T-helper 1 cell treated with Interleukin-12 subunit alpha and Interleukin-12 subunit beta and Interleukin-4 antibody, amounts not matched to agents 30 μg/mL and 1 μg/mL, for 36 hours (primary cell): Measurements from ENCODE around the gene INPP5K.
A peak's percentile ranks its signal among the peaks of the same experiment; 100 is the strongest.

Experiments
- H3K27ac Mint-ChIP-seq: one replicate; pipeline ENCODE4 v1.8.0; 2021; ENCODE audit warnings: mild to moderate bottlenecking, mixed read lengths
- H3K27me3 Mint-ChIP-seq: one replicate; pipeline ENCODE4 v1.8.0; 2021; ENCODE audit warnings: low read depth, mixed read lengths
- H3K36me3 Mint-ChIP-seq: one replicate; pipeline ENCODE4 v1.8.0; 2021; ENCODE audit warnings: low read depth, mixed read lengths
- H3K4me1 Mint-ChIP-seq: one replicate; pipeline ENCODE4 v1.8.0; 2021; ENCODE audit warnings: low read depth, mixed read lengths
- H3K4me3 Mint-ChIP-seq: one replicate; pipeline ENCODE4 v1.8.0; 2021; ENCODE audit warnings: mild to moderate bottlenecking, moderate library complexity, mixed read lengths
- H3K9me3 Mint-ChIP-seq: one replicate; pipeline ENCODE4 v1.8.0; 2021; ENCODE audit warnings: mixed read lengths

INPP5K gene

GRCh38 chr17:1503699-1504098 is 12.7 kb downstream of the INPP5K start:
- H3K9me3 Mint-ChIP-seq: no peaks in the 10 kb centered on the region
- H3K36me3 Mint-ChIP-seq: peaks cover 14% of the 10 kb centered on the region
- no peak overlapping the region for H3K27ac Mint-ChIP-seq
- no peaks in the 10 kb centered on the region for H3K4me1 Mint-ChIP-seq
- no peaks in the 10 kb centered on the region for H3K27me3 Mint-ChIP-seq
- no peak overlapping the region for H3K4me3 Mint-ChIP-seq

- Mint-ChIP-seq H3K27ac (peak overlapping the region; percentile 26), H3K4me3 (no peak overlapping the region)
These were observed 17.5 kb downstream of the INPP5K start for GRCh38 chr17:1498869-1499268.

GRCh38 chr17:1498233-1498632 is 18.2 kb downstream of the INPP5K start:
- Mint-ChIP-seq H3K4me1 (peaks cover 2% of the 10 kb centered on the region), H3K27me3 (no peaks in the 10 kb centered on the region), H3K4me3 (no peak overlapping the region), H3K36me3 (peaks cover 1% of the 10 kb centered on the region), H3K27ac (no peak overlapping the region), H3K9me3 (no peaks in the 10 kb centered on the region)

More at GRCh38 chr17:1498869-1499268, 17.5 kb downstream of the INPP5K start:
- no peaks in the 10 kb centered on the region for H3K9me3 Mint-ChIP-seq
- H3K4me1 Mint-ChIP-seq: no peaks in the 10 kb centered on the region
- H3K36me3 Mint-ChIP-seq: peaks cover 1% of the 10 kb centered on the region
- no peaks in the 10 kb centered on the region for H3K27me3 Mint-ChIP-seq

- Mint-ChIP-seq H3K4me1 (peaks cover 2% of the 10 kb centered on the region), H3K4me3 (no peak overlapping the region), H3K27me3 (no peaks in the 10 kb centered on the region), H3K36me3 (peaks cover 1% of the 10 kb centered on the region), H3K27ac (no peak overlapping the region), H3K9me3 (no peaks in the 10 kb centered on the region)
These were observed 18.6 kb downstream of the INPP5K start for GRCh38 chr17:1497831-1498230.

GRCh38 chr17:1496869-1497268 is 19.5 kb downstream of the INPP5K start:
- H3K4me3 Mint-ChIP-seq: no peak overlapping the region
- no peak overlapping the region for H3K27ac Mint-ChIP-seq
- H3K36me3 Mint-ChIP-seq: peaks cover 1% of the 10 kb centered on the region
- peaks cover 2% of the 10 kb centered on the region for H3K4me1 Mint-ChIP-seq
- H3K27me3 Mint-ChIP-seq: no peaks in the 10 kb centered on the region
- H3K9me3 Mint-ChIP-seq: no peaks in the 10 kb centered on the region

GRCh38 chr17:1495265-1495989 is 21.0 kb downstream of the INPP5K start:
- no peak overlapping the region for H3K4me3 Mint-ChIP-seq
- peaks cover 5% of the 10 kb centered on the region for H3K4me1 Mint-ChIP-seq
- no peaks in the 10 kb centered on the region for H3K27me3 Mint-ChIP-seq
- H3K36me3 Mint-ChIP-seq: peaks cover 1% of the 10 kb centered on the region
- no peaks in the 10 kb centered on the region for H3K9me3 Mint-ChIP-seq
- no peak overlapping the region for H3K27ac Mint-ChIP-seq

GRCh38 chr17:1494736-1495253 is 21.6 kb downstream of the INPP5K start:
- Mint-ChIP-seq H3K4me3 (no peak overlapping the region), H3K9me3 (no peaks in the 10 kb centered on the region), H3K36me3 (peaks cover 1% of the 10 kb centered on the region), H3K27me3 (no peaks in the 10 kb centered on the region), H3K27ac (no peak overlapping the region), H3K4me1 (peaks cover 7% of the 10 kb centered on the region)

- Mint-ChIP-seq H3K36me3 (peaks cover 1% of the 10 kb centered on the region), H3K4me1 (peaks cover 7% of the 10 kb centered on the region), H3K27me3 (no peaks in the 10 kb centered on the region), H3K27ac (no peak overlapping the region), H3K4me3 (peak overlapping the region; percentile 4), H3K9me3 (no peaks in the 10 kb centered on the region)
These were observed 22.2 kb downstream of the INPP5K start for GRCh38 chr17:1494203-1494602.

GRCh38 chr17:1493291-1493980 is 23.0 kb downstream of the INPP5K start:
- no peaks in the 10 kb centered on the region for H3K27me3 Mint-ChIP-seq
- H3K9me3 Mint-ChIP-seq: no peaks in the 10 kb centered on the region
- H3K4me3 Mint-ChIP-seq: peak overlapping the region; percentile 46
- no peaks in the 10 kb centered on the region for H3K36me3 Mint-ChIP-seq
- H3K27ac Mint-ChIP-seq: peak overlapping the region; percentile 26
- H3K4me1 Mint-ChIP-seq: peaks cover 11% of the 10 kb centered on the region

GRCh38 chr17:1492249-1493206 is 23.9 kb downstream of the INPP5K start, which contains the start of gene MYO1C:
Gene MYO1C (minus strand): TSS chr17:1492686. CDS start chr17:1492487, 199 bp downstream.
- Mint-ChIP-seq H3K36me3 (no peaks in the 10 kb centered on the region), H3K4me1 (peaks cover 12% of the 10 kb centered on the region), H3K4me3 (peak within 1 kb of the TSS; percentile 78), H3K27ac (peak within 1 kb of the TSS; percentile 71), H3K27me3 (no peaks in the 10 kb centered on the region), H3K9me3 (no peaks in the 10 kb centered on the region)

GRCh38 chr17:1491443-1492248 is 24.8 kb downstream of the INPP5K start:
- H3K4me1 Mint-ChIP-seq: peaks cover 16% of the 10 kb centered on the region
- peak overlapping the region; percentile 71 for H3K27ac Mint-ChIP-seq
- H3K9me3 Mint-ChIP-seq: no peaks in the 10 kb centered on the region
- H3K4me3 Mint-ChIP-seq: peak overlapping the region; percentile 78
- H3K36me3 Mint-ChIP-seq: peaks cover 1% of the 10 kb centered on the region
- no peaks in the 10 kb centered on the region for H3K27me3 Mint-ChIP-seq

GRCh38 chr17:1490643-1491442 is 25.6 kb downstream of the INPP5K start:
- Mint-ChIP-seq H3K36me3 (peaks cover 1% of the 10 kb centered on the region), H3K4me3 (peak overlapping the region; percentile 86), H3K27me3 (no peaks in the 10 kb centered on the region), H3K4me1 (peaks cover 16% of the 10 kb centered on the region), H3K9me3 (no peaks in the 10 kb centered on the region), H3K27ac (peak overlapping the region; percentile 23)

GRCh38 chr17:1488826-1489270 is 27.6 kb downstream of the INPP5K start:
- H3K4me1 Mint-ChIP-seq: peaks cover 18% of the 10 kb centered on the region
- H3K9me3 Mint-ChIP-seq: no peaks in the 10 kb centered on the region
- H3K36me3 Mint-ChIP-seq: peaks cover 1% of the 10 kb centered on the region
- H3K27ac Mint-ChIP-seq: no peak overlapping the region
- H3K27me3 Mint-ChIP-seq: no peaks in the 10 kb centered on the region
- peak overlapping the region; percentile 68 for H3K4me3 Mint-ChIP-seq
